GM10266 (cell line): ENCODE results near the gene FOXD1.

Experiments
- DNase-seq: peaks from one replicate; pipeline ENCODE4 v3.0.0; 2012; ENCODE audit errors: extremely low spot score
- CTCF ChIP-seq: IDR thresholded peaks from 2 replicates; pipeline ENCODE4 v1.5.1; 2012; ENCODE audit warnings: mild to moderate bottlenecking, low read depth; ENCODE audit not compliant: control insufficient read depth, insufficient read depth; ENCODE audit errors: missing control alignments

FOXD1 gene

GRCh38 chr5:73448463-73449136 is at the start of gene FOXD1:
Gene FOXD1 (minus strand): TSS chr5:73448777. CDS start chr5:73448362, 415 bp downstream.
- DNase-seq: peak; percentile 63
- TF ChIP-seq CTCF: no peak

GRCh38 chr5:73497497-73498056 is 49.0 kb upstream of the FOXD1 start:
- TF ChIP-seq CTCF: no peak
- no peak for DNase-seq

GRCh38 chr5:73496984-73497457 is 48.4 kb upstream of the FOXD1 start:
- DNase-seq: peak; percentile 32
- no peak for TF ChIP-seq CTCF

GRCh38 chr5:73495772-73496335 is 47.3 kb upstream of the FOXD1 start:
- no peak for TF ChIP-seq CTCF
- no peak for DNase-seq

GRCh38 chr5:73494721-73495120 is 46.1 kb upstream of the FOXD1 start:
- no peak for DNase-seq

GRCh38 chr5:73493421-73493820 is 44.8 kb upstream of the FOXD1 start:
- TF ChIP-seq CTCF: no peak

More at GRCh38 chr5:73494721-73495120, 46.1 kb upstream of the FOXD1 start:
- no peak for TF ChIP-seq CTCF

GRCh38 chr5:73491155-73491554 is 42.6 kb upstream of the FOXD1 start:
- no peak for DNase-seq
- TF ChIP-seq CTCF: no peak

More at GRCh38 chr5:73493421-73493820, 44.8 kb upstream of the FOXD1 start:
- no peak for DNase-seq
